NCI-H1092 (cell line): ENCODE measurements around the gene CSMD2.
"Not testable (repeated sequence)": the region's sequence is repeated elsewhere in the genome, so short reads cannot be mapped to it uniquely, and the experiment has no call there.

Source experiments
- DNase-seq: peaks from one replicate; lab custom pipeline; 2025; lab: John Stamatoyannopoulos, UW

CSMD2 gene

DNA sequence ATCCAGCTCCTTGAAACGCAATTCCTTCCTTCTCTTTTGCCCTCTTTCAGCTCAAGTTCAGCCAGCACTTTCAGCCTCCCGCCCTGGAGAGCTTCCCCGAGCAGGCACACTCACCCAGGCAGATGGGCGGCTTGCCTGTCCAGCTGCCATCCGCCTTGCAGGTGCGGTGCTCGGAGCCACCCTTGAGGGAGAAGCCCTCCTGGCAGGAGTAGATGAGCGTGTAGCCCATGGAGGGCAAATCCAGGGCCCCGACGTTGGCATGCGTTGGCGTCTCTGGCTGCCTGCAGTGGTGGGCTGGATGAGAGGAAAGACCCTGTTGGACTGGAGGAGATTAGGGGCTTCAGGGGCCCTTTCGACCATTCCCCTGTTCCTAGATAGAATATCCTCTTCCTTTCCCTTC, 632.1 kb downstream of the CSMD2 start:
- no peak for DNase-seq

DNA sequence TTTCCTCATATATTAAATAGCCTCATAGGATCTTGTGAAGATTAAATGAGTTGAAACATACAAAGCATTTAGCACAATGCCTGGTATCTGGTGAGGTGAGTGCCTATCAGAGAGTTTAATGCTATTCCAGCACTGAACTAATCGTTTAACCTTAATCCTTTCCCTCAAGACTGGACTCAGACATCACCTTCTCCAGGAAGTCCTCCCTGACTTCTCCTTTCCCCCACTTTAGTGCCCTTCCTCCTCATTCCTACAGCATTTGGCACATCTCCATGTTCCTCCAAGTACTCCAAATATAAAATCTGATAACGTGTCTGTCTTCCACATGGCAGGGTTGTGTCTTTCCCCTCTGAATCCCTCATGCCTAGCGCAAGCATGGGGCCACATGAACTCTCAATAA, 632.8 kb downstream of the CSMD2 start:
- DNase-seq = no peak

DNA sequence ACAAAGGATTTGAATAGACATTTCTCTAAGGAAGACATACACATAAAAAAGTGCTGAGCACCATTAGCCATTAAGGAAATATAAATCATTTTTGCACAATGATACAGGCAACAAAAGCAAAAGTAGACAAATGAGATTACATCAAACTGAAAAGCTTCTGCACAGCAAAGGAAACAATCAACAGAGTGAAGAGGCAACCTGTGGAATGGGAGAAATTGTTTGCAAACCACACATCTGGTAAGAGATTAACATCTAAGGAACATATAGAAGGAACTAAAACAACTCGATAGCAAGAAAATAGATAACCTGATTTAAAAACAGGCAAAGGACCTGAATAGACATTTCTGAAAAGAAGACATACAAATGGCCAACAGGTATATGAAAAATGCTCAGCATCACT, 635.1 kb downstream of the CSMD2 start:
- no peak for DNase-seq

DNA sequence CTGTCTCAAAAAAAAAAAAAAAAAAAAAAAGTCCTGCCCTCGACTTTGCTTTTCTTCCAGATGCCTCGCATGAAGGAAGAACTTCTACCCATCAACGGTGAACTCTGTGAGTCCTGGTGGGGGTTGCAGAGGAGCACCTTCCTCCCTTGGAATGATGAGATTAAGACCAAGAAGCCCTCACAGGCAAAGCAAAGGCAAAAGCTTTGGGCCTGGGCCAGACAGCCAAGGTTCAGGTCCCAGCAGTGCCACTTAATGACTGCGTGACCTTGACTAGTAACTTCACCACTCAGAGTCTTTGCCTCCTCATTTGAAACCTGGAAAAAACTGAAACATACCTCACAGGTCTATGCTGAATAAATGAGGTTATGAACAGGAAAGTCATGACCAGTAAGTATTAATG, 637.1 kb downstream of the CSMD2 start:
- no peak for DNase-seq

DNA sequence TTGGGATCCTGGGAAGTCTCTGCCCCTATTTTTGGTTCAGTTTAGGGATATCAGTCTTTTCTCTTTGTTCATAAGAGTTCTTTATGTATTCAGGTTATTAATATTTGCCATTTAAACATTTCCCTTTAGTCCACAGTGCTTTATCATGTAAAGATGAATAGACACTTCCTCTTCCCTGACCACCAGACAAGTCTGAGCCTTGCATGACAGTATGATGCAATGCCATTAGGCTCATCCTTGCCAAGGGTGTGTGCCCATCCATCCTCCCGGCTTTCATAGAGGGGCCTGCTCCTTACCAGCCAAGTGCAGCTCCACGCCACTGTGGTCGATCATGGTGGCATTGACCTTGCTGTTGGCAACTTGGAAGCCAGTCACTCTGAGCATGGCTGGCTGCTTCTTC, 640.4 kb downstream of the CSMD2 start:
- DNase-seq = no peak

DNA sequence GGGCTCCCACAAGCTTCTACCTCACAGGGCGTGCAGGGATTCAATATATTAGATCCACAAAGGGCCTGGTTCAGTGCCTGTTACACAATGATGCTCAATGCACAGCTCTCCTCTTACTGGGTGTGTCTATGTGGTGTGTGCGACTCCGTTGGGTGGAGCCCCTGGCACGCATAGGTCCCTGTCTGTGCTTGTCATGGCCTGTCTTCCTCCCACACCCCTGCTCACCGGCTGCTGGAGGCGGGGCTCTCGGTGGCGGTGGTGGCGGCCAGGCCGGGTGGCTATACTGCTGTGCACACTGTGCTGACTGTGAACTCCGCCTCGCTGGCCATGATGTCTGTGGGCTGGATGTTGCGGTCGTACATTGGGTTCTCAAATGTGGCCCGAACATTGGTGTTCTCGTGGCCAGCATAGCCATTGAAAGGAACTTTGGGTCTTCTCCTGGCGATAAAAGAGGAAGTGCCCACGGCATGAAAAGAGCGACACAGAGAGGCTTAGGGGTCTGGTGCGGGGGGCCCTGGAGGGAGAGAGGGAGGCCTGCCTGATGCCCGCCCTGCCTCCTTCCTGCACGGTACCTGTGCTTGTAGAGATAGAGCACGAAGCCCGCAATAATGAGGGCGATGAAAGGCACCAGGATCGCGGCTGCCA, 645.7 kb downstream of the CSMD2 start:
- no peak for DNase-seq

DNA sequence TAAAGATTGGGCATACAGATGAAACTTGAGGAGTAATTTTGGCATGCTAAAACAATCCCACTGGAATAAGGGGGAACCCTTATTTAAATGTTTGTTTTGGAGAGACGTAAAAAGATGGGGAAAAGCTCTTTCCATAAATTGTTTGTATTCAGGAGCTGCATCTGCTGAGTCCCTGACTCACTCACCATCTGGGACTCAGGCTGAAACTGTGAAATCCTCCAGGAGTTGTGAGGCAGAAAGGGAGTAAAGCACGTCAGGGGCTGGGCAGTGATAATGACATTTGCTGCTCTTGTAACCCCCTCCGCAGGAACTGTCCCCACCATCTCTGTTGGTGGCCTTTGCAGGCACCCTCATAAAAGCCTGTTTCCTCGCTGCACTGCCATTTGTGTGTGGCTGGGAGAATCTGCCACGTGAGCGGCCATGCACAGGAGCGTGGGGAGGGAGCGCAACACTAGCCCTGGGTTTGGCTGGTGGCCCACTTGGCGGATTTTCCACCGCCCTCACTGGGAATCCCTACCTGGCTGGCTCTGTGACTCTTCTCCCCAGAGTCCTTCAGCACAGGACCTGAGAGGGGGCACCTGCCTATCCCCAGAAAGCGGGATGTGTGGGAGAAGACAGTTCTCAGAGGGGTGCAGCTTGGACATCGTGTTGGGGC, 647.3 kb downstream of the CSMD2 start:
- no peak for DNase-seq

DNA sequence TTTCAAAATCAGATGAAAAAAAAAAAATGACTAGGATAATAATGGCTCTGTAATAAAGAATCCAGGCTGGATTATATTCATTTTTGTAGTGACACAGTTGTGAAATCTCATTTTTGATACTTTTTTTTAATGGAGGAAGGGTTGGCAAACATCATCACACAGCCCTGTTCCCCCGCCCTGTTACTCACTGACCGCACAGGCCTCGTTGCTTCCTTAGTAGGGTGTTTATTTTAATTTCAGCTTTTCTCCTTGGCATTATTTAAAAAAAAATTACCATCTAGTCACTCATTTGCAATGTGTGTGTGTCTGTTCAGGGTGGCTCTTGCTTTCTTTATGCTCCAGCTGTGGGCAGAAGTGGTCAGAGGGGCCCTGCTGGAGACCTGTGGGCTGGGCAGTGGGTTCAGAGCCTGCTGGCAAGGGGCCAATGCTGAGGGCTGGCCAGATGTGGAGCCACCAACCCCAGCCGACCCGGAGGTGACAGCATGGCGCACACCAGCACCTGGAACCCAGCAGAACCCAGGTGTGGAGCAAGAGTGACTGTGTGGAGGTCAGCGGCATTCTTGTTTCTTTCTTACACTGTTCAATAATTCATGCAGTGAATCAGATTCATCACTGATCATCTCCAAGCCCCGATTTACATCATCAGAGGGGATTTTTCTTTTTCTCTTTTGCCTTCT, 648.0 kb downstream of the CSMD2 start:
- DNase-seq = no peak

DNA sequence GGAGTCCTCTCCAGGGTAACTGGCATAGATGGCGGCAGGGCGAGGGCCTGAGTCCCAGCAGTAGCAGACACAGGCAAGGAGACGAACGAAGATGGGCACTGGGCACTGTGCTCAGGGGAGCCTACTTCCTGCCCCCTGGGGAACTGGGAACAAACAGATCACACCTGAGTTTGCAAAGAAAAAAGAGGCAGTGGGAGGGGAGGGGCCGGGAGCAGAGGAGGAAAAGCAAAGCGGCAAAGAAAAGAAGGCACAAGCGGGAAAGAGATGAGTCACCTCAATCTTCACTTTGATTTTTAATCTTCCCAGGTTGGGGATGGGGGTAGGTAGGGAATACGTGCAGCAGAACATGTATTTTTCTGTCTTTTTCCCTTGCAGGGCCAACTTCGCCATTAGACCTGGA, 648.6 kb downstream of the CSMD2 start:
- no peak for DNase-seq

DNA sequence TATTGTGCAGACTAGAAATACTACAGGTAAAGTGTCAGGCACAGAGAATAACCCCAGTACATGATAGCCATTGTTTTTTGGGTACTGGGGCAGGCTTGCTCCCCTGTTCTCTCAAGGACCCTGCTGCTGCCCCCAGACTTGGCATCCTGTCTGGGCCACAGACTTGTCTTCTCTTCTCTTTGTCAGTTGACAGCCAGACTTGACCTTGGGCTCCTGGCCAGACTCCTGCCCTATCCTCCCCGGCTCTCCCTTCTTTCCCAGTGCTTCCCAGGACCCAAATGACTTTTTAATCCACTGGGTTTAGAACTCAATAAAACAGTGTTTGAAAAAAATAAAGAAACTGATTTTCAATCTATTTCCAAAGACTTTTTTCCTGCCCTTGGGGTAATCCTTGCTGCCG, 649.4 kb downstream of the CSMD2 start:
- DNase-seq = no peak

DNA sequence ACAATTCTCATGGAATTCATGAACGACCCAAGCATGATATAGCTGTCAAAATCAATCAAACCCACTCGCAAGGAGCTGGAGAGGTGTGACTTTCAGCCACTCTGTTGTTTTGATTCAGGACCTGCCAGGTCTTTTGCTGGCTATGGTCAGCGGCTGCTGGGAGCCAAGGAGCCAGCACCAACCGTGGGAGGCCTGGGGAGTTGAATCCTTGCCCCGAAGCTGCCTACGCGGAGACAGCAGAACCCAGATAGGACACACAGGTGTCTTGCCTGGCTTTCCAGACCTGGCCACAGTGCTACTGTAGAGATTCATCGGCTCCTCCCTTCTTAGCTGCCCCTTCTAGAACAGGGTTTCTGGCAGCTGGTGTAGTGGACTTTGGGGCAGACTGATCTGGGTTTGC, 649.9 kb downstream of the CSMD2 start:
- no peak for DNase-seq

DNA sequence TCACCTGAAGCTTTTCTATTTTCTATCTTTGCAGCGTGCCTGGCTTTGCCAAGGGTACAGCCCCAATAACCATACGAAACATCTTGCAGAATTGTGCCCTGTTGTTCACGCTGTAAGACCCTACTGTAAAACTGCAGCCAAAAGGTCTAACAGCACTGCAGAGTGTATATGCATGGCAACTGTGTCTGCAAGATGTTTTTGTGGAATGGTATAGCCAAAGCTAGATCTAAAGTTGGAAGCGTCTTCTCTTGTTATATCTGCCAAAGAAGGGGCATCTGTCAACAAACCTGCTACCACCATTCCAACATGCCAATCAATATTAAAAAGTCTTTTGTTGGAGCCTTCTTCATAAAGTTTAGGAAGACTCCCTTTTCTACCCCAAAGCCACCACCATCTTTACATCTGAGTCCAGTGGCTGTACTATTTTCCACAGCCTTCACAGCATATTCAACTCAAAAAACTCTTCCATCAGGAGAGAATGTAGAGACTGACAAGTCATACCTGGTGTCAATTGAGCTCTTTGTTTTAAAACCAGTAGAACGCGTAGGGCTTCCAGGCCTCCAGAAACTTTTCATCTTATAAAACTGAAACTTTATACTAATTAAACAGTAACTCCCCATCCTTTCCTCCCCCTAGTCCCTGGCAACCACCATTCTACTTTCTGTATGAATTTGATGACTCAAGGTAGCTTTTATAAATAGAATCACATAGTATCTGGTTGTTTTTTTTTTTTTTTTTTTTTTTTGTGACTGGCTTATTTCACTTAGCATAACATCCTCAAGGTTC, 652.6 kb downstream of the CSMD2 start:
- DNase-seq = no peak

DNA sequence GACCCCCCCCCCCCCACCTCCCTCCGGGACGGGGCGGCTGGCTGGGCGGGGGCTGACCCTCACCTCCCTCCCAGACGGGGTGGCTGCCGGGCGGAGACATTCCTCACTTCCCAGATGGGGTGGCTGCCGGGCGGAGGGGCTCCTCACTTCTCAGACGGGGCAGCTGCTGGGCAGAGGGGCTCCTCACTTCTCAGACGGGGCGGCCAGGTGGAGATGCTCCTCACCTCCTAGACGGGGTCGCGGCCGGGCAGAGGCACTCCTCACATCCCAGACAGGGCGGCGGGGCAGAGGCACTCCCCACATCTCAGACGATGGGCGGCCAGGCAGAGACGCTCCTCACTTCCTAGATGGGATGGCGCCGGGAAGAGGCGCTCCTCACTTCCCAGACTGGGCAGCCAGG, 655.8 kb downstream of the CSMD2 start:
- DNase-seq = not testable (repeated sequence)

DNA sequence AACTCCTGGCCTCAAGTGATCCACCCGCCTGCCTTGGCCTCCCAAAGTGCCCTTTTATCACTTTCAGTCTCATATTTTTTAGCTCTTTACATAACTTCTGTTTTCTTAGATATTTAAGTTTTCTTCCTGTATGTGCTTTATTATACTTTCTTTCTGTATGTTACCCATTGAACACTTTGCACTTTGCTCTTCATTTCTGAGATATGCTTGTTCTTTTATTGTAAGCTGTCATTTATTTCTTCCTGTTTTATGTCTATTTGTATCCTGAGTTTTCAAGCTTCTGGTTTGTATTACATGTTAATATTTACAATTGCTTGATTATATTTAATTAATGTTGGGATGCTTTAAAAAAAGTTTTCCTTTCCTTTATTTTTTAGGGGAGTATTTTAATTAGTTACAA, 656.9 kb downstream of the CSMD2 start:
- no peak for DNase-seq

DNA sequence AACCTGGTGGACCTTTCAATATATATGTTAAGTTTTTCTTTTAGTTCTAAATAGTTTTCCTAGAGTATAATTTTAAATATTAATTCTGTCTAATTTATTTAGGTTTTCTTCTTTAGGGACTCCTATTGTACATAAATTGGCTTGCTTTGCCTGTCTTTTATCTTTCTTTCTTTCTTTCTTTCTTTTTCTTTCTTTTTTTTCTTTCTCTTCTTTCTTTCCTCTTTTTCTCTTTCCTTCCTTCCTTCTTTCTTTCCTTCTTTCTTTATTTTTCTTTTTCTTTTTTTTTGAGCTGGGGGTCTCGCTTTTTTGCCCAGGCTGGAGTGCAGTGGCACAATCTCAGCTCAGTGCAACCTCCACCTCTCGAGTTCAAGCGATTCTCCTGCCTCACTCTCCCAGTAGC, 657.4 kb downstream of the CSMD2 start:
- DNase-seq = no peak

DNA sequence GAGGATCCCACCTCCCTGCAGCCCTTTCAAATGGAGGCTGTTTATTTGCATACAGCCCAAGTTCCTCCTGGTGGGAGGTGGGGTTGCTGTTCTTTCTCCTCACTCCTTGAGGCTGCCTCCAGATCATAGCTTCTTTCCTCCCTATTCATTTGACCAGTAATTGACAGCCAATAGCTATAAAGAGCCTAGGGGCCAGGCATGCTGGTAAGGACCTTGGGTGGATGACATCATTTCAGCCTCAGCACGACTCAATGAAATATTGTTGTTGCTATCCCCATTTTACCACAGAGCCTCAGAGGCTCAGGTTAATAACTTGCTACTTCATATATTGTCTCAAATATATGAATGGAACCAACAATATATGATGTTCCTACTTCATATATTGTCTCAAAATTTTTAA, 661.5 kb downstream of the CSMD2 start:
- DNase-seq = no peak

DNA sequence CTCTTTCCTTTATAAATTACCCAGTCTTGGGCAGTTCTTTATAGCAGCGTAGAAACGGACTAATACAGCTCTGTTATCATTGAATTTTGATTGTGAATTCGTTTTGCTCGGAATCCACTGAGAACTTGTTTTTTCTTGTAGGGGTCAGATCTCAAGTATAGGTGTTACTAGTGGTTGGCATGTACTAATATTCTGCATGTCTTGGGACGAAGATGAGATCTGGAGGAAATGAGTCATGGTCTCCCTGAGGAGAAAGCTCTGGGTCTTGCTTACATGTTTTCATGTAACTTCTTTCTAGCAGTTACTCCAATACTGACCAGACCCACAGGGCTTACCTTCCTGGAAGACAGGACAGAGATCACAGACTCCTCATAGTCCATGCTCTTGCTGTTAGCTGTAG, 662.3 kb downstream of the CSMD2 start:
- no peak for DNase-seq

DNA sequence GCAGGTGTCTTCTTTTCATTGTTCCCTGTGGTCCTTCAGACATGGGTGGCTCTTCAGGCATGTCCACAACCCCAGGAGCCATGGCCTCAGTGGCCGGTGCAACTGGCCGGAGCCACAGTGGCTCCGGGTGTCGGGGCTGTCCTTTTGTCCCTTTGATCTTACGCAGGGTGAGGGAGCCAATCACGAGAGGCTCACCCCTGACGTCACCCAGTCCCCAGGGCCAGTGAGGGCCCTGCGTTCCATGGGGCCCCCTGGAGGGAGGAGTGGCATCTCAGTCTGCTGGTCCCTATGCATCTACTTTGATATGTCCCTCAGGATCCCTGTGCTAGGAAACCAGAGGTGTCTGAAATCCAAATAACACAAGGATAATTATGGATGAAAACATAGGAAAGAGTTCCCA, 663.3 kb downstream of the CSMD2 start:
- no peak for DNase-seq

DNA sequence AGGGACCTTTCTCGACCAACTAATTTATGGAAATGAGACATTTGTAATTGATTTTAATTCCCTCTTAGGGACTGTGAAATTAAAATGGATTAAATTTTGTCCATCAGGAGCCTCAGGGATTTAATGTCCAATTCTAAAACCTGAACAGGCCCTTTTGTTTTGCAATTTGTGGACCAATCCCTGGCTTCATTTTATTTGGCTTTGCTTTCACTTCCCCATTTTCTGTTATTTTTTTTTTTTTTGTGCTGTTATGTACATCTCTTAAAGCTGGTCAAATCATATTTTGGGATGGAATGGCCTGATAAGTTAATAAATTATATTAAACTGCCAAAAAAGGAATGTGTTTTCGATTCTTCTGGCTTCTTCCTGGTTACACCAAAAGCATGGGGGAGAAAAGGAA, 663.7 kb downstream of the CSMD2 start:
- DNase-seq = no peak

DNA sequence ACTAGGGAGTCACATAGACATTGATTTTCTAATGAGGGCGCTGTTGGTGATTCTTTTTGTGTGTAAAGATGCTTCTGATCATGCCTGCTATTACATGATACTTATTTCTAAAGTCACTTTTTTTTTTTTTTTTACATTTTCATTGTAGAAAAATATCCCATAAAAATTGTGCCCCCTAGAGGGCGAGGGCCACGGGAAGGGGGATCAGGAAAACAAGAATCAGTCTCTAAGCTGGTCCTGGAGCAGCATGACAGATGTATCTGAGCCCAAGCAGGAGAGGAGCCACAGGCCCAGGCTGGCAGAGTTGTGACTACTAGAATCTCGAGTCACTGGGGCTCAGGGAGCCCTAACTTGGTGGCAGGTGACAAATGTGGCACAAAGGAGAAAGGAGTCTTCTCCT, 664.5 kb downstream of the CSMD2 start:
- DNase-seq = no peak

DNA sequence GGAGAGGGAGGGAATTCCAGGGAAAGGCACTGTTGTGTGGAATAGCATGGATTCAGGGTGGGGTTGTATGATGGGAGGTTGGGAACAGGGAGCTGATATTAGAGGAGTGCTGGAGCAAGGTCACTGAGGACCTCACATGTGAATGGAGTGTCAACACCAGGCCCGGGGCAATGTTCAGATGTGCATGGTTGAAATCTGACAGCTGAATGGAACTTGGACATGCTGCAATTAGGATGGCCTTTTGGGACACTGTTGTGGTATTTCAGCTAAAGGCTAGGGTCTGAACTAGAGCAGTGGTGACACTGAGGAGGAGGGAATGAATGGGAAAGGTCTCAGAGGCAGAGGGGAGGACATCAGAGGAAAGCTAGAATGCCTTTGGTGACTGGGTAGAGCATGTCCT, 667.6 kb downstream of the CSMD2 start:
- no peak for DNase-seq

DNA sequence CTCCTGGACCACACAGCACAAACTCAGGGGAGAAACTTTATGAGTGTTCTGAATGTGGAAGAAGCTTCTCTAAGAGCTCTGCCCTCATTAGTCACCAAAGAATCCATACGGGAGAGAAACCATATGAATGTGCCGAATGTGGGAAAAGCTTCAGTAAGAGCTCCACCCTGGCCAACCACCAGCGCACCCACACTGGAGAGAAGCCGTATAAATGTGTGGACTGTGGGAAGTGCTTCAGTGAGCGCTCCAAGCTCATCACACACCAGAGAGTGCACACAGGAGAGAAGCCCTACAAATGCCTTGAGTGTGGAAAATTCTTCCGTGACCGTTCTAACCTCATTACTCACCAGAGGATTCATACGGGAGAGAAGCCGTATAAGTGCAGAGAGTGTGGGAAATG, 670.1 kb downstream of the CSMD2 start:
- no peak for DNase-seq

DNA sequence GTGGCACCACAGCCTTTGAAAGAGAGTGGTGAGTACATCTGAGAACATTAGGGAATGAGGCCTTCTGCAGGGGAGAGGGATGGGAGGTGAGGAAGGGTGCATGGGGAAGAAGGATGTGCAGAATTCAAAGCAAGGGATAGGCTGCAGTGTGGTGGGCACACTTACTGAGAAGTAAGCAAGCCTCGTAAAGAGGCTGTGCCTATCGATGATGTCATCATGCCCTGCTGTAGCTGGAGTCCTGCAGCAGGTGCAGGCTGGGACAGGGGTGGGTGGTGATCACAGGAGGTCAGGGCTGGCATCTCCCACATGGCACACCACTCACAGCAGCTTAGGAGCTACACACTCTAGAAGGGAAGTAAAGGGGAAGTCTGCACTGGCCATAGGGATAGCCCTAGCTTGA, 676.4 kb downstream of the CSMD2 start:
- no peak for DNase-seq
